BLaER1 treated with 17β-estradiol and CSF1 and Interleukin-3, amounts not matched to agents 10 nM and 100 nM (cell line): ENCODE data around the gene SARNP.

ENCODE experiments used
- H3K27ac ChIP-seq, 11 experiments: shearing (Covaris generic); formaldehyde crosslinking; 2 replicates each; pipeline ENCODE4 v1.8.1; 2022
- H3K27me3 ChIP-seq, 11 experiments: shearing (Covaris generic); formaldehyde crosslinking; 2 replicates each; pipeline ENCODE4 v1.8.1; 2022
- H3K36me3 ChIP-seq, 11 experiments: shearing (Covaris generic); formaldehyde crosslinking; 2 replicates each; pipeline ENCODE4 v1.8.1; 2022
- H3K4me1 ChIP-seq, 10 experiments: shearing (Covaris generic); formaldehyde crosslinking; 2 replicates each; pipeline ENCODE4 v1.8.1; 2022
- H3K4me2 ChIP-seq, 11 experiments: shearing (Covaris generic); formaldehyde crosslinking; 2 replicates each; pipeline ENCODE4 v1.8.1; 2022
- H3K4me3 ChIP-seq, 10 experiments: shearing (Covaris generic); formaldehyde crosslinking; 2 replicates each; pipeline ENCODE4 v1.8.1; 2022
- H3K9ac ChIP-seq, 11 experiments: shearing (Covaris generic); formaldehyde crosslinking; 2 replicates each; pipeline ENCODE4 v1.8.1; 2022
- H3K9me3 ChIP-seq, 11 experiments: shearing (Covaris generic); formaldehyde crosslinking; replicated peaks in 1 of 11; 2 replicates each; pipeline ENCODE4 v1.8.1; 2022
- H4K20me1 ChIP-seq, 11 experiments: shearing (Covaris generic); formaldehyde crosslinking; 2 replicates each; pipeline ENCODE4 v1.8.1; 2022
- Cebpa-rat ChIP-seq, 11 experiments: shearing (Covaris generic); IDR thresholded peaks; 2 replicates each; pipeline ENCODE4 v1.8.1; 2022

SARNP gene

DNA sequence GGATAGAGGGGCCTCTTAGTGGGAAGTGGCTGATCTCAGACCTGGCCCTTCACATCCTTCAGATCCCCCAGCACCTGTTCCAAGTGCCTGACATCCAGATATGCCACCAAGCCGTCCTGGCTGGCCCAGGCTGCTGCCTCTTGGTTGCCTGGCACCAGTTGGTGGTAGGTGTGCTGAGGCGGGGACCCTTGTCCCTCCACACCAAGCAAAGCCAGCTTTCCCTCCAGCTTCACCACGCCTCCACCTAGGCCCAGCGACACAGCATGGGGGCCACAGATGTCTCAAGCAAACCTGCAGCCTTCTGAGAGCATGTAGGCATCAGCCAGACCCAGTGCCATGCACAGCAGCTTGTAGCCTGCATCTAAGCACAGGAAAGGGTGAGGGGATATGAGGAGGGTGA, 85.2 kb downstream of the SARNP start:
- peaks cover 48 to 67% (median 56%) of the 10 kb centered on the region in 10 experiments for H3K4me1 ChIP-seq
- peak overlapping the region in 3 of 11 experiments; percentile 3 to 30 (median 24); a peak in 3 of 22 replicates for H3K9ac ChIP-seq
- H3K9me3 ChIP-seq: no peaks in the 10 kb centered on the region
- no peak overlapping the region for H3K4me3 ChIP-seq
- no peaks in the 10 kb centered on the region for H3K27me3 ChIP-seq
- H3K4me2 ChIP-seq: peak overlapping the region; percentile 91 to 99 (median 96)
- TF ChIP-seq Cebpa-rat (IDR thresholded peaks at IDR 0.05): no peak
- peaks cover 4 to 13% (median 9%) of the 10 kb centered on the region in 11 experiments; a peak in 21 of 22 replicates for H4K20me1 ChIP-seq
- peak overlapping the region in 2 of 11 experiments; percentile 6 to 15; a peak in 1 of 22 replicates for H3K27ac ChIP-seq
- peaks cover 0 to 4% (median 1%) of the 10 kb centered on the region in 11 experiments; a peak in 15 of 22 replicates for H3K36me3 ChIP-seq

DNA sequence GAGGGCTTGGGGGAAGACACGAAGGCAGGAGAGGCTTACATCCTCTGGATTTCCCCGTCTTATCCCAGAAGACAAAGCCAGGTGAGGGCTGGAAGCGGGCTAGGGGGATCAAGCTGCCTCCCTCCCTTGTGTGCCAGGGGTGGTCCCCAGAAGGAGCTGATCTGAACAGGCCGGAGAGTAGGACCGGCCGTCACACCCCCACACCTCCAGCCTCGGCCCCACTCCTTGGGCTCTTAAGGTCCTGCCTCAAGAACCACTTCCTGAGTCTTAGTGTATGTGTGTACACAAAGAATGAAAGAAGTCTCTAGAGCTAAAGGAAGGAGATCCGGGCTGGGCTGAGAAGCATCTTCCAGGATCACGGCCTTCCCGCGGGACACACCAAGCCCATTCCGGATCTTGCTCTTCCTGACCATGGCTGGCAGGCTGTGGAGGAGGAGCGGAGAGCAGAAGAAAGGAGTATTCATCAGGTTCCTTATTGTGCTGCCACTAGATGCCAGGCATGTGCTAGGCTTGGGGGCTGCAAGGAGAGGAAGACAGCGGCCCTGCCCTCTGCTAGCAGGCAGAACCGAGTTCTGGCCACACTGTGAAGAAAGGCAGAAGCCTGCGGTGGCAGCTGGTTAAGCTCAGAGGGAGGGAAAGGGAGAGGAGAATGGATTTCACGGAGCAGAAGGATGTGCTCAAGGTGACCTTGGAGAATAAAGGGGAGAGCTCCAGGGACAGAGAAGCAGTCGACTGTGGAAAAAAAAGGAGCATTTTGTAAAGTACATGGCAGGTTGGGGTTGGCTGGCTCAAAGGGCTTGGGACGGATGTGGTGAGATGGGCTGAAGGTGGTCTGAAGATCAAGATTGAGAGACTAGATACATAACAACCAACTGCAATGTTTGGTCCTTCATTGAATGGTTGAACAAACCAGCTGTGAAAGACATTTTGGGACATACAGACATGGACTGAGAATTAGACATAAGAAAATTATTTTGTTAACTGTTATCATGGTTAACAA, 87.4 kb downstream of the SARNP start:
- H3K36me3 ChIP-seq: peaks cover 21 to 26% (median 23%) of the 10 kb centered on the region in 11 experiments
- H3K9ac ChIP-seq: peak overlapping the region; percentile 84 to 98 (median 94)
- peak overlapping the region; percentile 66 to 95 (median 77) for H3K4me3 ChIP-seq
- no peak for TF ChIP-seq Cebpa-rat (IDR thresholded peaks at IDR 0.05)
- no peaks in the 10 kb centered on the region for H3K27me3 ChIP-seq
- H4K20me1 ChIP-seq: peaks cover 22 to 35% (median 30%) of the 10 kb centered on the region in 11 experiments
- H3K4me2 ChIP-seq: peak overlapping the region; percentile 91 to 99 (median 96)
- H3K9me3 ChIP-seq: no peaks in the 10 kb centered on the region
- peaks cover 57 to 71% (median 66%) of the 10 kb centered on the region in 10 experiments for H3K4me1 ChIP-seq
- H3K27ac ChIP-seq: peak overlapping the region; percentile 92 to 98 (median 97)

DNA sequence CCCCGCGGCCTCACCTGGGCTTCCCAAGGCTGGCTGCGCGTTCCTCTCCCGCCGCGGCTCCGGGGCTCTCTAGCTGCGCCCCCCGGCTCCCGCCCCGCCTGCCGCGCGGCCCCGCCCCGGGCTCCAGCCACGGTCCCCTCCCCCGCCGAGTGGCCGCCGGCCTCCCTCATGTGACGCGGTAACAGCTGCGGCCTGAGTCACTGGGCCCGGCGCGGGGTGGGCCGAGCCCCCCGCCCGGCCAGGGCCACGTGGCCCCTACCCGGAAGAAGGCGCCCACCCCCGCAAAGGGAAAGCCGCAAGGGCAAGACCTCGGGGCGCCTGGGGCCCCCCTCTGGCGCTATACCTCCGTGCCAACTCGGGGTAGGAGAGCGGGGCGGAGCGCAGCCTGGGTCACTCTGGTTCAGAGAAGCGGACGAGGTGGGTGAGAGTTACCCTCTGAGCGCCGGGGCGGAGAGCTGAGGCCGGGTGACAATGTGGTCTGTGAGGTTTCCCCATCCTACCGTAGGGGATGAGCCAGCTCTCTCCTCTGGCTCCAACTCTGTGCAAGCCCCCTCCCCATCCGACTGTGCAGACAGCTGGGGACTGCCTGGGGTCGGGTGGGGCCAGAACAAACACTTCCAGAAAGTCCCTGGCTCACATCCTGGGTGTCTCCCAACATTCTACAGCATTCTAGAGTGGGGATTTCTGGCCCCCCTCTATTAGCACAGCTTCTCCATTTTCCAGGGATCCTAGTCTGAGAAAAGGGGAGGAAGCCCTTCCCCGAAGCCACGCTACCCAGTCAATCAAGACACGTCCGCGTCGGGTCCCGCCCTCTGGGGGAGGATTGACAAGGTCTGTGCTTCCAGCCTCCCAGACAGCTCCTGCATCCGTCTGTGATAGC, 88.3 kb downstream of the SARNP start, which contains the start of gene CD63:
TSS of gene CD63 (minus strand) at position 71 of the 880 bp plus-strand sequence. CDS start 668 bp downstream, outside the sequence.
- H3K4me2 ChIP-seq: peak within 1 kb of the TSS; percentile 92 to 99 (median 97)
- no peaks in the 10 kb centered on the region for H3K9me3 ChIP-seq
- peak within 1 kb of the TSS; percentile 66 to 95 (median 77) for H3K4me3 ChIP-seq
- H3K27ac ChIP-seq: peak within 1 kb of the TSS; percentile 92 to 98 (median 97)
- no peaks in the 10 kb centered on the region for H3K27me3 ChIP-seq
- H3K36me3 ChIP-seq: peaks cover 28 to 35% (median 31%) of the 10 kb centered on the region in 11 experiments
- H3K9ac ChIP-seq: peak within 1 kb of the TSS; percentile 84 to 98 (median 94)
- TF ChIP-seq Cebpa-rat (IDR thresholded peaks at IDR 0.05): no peak
- peaks cover 66 to 80% (median 75%) of the 10 kb centered on the region in 10 experiments for H3K4me1 ChIP-seq
- peaks cover 27 to 44% (median 38%) of the 10 kb centered on the region in 11 experiments for H4K20me1 ChIP-seq

DNA sequence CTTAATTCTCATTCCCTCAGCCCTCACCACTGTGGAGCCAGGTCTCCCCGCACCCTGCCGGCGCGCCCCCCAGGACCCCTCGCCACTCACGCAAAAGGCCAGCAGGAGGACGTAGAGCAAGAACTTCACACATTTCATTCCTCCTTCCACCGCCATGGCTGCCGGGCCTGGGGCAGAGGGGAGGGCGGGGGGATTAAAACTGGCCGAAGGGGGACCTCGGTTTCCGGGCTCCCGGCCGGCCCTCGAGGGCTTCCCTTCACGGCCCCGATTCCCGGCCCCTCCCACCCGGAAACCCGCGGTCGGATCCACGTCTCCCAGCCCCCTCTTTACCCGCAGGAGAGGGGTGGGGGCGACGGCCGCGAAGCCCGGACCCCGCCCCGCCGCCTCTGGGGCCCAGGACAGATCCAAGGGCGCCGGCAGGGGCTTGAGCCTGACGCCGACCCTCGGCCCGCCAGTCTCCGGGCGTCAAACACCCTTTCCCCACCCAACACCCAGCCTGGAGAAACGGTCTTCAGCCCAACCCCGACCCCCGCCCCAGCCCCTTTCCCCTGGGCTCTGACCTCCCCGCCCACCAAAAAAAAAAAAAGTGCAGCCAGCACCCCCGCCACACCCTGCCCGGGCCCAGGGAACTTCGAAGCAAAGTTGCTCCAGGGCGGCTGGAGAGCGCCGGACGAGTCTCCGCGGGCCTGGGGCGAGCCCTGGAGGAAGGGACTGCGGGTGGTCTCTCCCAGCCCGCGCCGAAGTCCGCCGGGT, 89.2 kb downstream of the SARNP start:
- peak overlapping the region; percentile 92 to 98 (median 97) for H3K27ac ChIP-seq
- H3K4me3 ChIP-seq: peak overlapping the region; percentile 66 to 95 (median 77)
- TF ChIP-seq Cebpa-rat (IDR thresholded peaks at IDR 0.05): no peak
- peaks cover 68 to 82% (median 76%) of the 10 kb centered on the region in 10 experiments for H3K4me1 ChIP-seq
- H4K20me1 ChIP-seq: peaks cover 27 to 52% (median 44%) of the 10 kb centered on the region in 11 experiments
- no peaks in the 10 kb centered on the region for H3K9me3 ChIP-seq
- no peaks in the 10 kb centered on the region for H3K27me3 ChIP-seq
- peak overlapping the region; percentile 92 to 99 (median 97) for H3K4me2 ChIP-seq
- peak overlapping the region; percentile 84 to 98 (median 94) for H3K9ac ChIP-seq
- H3K36me3 ChIP-seq: peaks cover 34 to 43% (median 38%) of the 10 kb centered on the region in 11 experiments

DNA sequence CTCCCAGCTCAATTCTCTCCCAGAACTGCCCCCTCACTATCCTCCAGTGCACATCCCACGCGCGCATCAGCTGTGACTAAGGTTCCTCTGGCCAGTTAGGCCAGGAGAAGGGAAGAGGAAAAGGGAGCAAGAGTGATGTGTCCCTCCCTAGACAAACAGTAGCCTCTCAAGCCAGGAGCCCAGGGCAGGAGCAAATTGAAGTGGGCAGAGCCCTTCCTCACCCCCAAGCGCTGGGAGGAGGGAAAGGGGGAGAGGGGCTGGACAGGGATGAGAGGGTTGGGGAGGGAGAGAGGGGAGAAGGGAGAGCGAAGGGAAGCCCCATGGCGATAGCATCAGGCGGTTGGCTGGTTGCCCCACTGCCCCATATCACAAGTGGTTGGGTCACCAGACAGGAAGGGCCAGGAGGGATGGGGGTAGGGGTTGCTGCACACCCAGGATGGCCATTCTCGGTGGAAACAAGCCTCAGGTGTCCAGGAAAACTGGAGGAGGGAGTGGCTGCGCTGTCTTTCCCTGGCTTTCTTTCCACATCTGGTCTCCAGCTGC, 89.8 kb downstream of the SARNP start:
- peak overlapping the region; percentile 92 to 99 (median 97) for H3K4me2 ChIP-seq
- H3K27me3 ChIP-seq: no peaks in the 10 kb centered on the region
- TF ChIP-seq Cebpa-rat (IDR thresholded peaks at IDR 0.05): no peak
- H3K4me3 ChIP-seq: peak overlapping the region; percentile 66 to 95 (median 77)
- H3K4me1 ChIP-seq: peaks cover 68 to 82% (median 76%) of the 10 kb centered on the region in 10 experiments
- H4K20me1 ChIP-seq: peaks cover 27 to 59% (median 44%) of the 10 kb centered on the region in 11 experiments
- H3K36me3 ChIP-seq: peaks cover 34 to 50% (median 38%) of the 10 kb centered on the region in 11 experiments
- H3K9me3 ChIP-seq: no peaks in the 10 kb centered on the region
- H3K9ac ChIP-seq: peak overlapping the region; percentile 84 to 98 (median 94)
- peak overlapping the region; percentile 92 to 98 (median 97) for H3K27ac ChIP-seq

DNA sequence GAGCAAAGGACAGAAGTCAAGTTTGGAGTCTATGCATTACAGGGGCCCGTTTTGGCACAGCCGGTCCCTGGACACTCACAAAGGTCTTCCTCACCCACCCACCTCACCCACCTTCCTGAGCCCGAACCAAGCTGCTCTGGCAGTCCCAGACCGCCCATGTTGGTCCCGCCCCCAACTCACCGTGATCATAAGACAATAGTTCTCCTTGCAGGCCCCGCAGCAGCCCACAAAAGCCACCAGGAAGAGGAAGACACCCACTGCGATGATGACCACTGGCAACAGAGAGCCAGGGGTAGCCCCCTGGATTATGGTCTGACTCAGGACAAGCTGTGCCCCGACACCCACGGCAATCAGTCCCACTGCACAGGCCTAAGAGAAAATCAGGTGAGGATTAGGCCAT, 90.6 kb downstream of the SARNP start:
- no peak for TF ChIP-seq Cebpa-rat (IDR thresholded peaks at IDR 0.05)
- H3K4me3 ChIP-seq: peak overlapping the region; percentile 66 to 95 (median 77)

DNA sequence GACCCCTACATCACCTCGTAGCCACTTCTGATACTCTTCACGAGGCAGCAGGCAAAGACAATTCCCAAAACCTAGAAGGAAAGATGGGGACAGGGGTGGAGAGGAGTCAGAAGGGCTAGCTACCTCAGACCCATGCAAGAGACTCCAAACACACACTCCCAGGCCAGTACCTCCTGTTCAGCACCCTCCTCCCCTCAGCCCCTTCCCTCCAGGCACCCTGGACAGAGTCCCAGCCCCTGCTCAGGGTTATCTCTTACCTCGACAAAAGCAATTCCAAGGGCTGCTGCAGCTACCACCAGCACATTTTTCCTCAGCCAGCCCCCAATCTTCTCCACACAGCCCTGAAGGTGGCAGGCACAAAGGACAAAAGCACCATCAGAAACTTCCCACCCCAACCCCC, 92.0 kb downstream of the SARNP start:
- H3K4me2 ChIP-seq: peak overlapping the region in 7 of 11 experiments; percentile 13 to 99 (median 52); a peak in 10 of 22 replicates
- no peaks in the 10 kb centered on the region for H3K9me3 ChIP-seq
- TF ChIP-seq Cebpa-rat (IDR thresholded peaks at IDR 0.05): no peak
- peaks cover 27 to 70% (median 44%) of the 10 kb centered on the region in 11 experiments for H4K20me1 ChIP-seq
- no peaks in the 10 kb centered on the region for H3K27me3 ChIP-seq
- peaks cover 54 to 82% (median 75%) of the 10 kb centered on the region in 10 experiments for H3K4me1 ChIP-seq
- H3K27ac ChIP-seq: no peak overlapping the region
- peak overlapping the region in 6 of 11 experiments; percentile 9 to 98 (median 38); a peak in 7 of 22 replicates for H3K9ac ChIP-seq
- peaks cover 34 to 53% (median 39%) of the 10 kb centered on the region in 11 experiments for H3K36me3 ChIP-seq
- H3K4me3 ChIP-seq: peak overlapping the region in 2 of 10 experiments; percentile 88 to 95; a peak in 1 of 20 replicates

More for the DNA sequence above, 90.6 kb downstream of the SARNP start:
- Histone ChIP-seq H3K4me2 (peak overlapping the region; percentile 92 to 99 (median 97)), H3K27me3 (no peaks in the 10 kb centered on the region), H4K20me1 (peaks cover 27 to 60% (median 44%) of the 10 kb centered on the region in 11 experiments), H3K9ac (peak overlapping the region; percentile 84 to 98 (median 94); a peak in 21 of 22 replicates), H3K4me1 (peaks cover 68 to 82% (median 75%) of the 10 kb centered on the region in 10 experiments), H3K36me3 (peaks cover 34 to 53% (median 38%) of the 10 kb centered on the region in 11 experiments), H3K9me3 (no peaks in the 10 kb centered on the region), H3K27ac (peak overlapping the region; percentile 92 to 98 (median 97); a peak in 19 of 22 replicates)
